Vagina (tissue), 2 donors: ENCODE measurements around the gene MERTK. TPM values are rescaled to one million over a fixed set of nuclear protein-coding genes. Genes with fewer than 3 reads are reported as not detected.
A peak's percentile ranks its signal among the peaks of the same experiment; 100 is the strongest.

Experiments
- DNase-seq, 2 donors: peaks; one replicate each; pipeline ENCODE4 v3.0.0-alpha.2; 2017; ENCODE audit errors: extremely low spot score in 2 of 2
- H3K27ac ChIP-seq: fragments of 200-600 bp; sonication (generic); one replicate; pipeline ENCODE4 v1.5.1; 2019
- H3K27me3 ChIP-seq: fragments of 200-600 bp; sonication (generic); one replicate; pipeline ENCODE4 v1.5.1; 2019
- H3K36me3 ChIP-seq, 2 donors: fragments of 200-600 bp; sonication (generic); one replicate each; pipeline ENCODE4 v1.5.1; 2017 to 2019
- H3K4me1 ChIP-seq: fragments of 200-600 bp; sonication (generic); one replicate; pipeline ENCODE4 v1.5.1; 2019
- H3K4me3 ChIP-seq, 2 donors: fragments of 200-600 bp; sonication (generic); 1 replicate in 1 of 2; 2 replicates in 1 of 2; pipeline ENCODE4 v1.5.1; 2016 to 2019
- H3K9me3 ChIP-seq: fragments of 200-600 bp; sonication (generic); one replicate; pipeline ENCODE4 v1.5.1; 2019
- POLR2A ChIP-seq, 2 donors: fragments of 450-650 bp; IDR thresholded peaks; one replicate each; pipeline ENCODE4 v1.6.1; 2017; ENCODE audit warnings: antibody characterized with exemption in 2 of 2, mild to moderate bottlenecking in 2 of 2, moderate library complexity in 2 of 2
- POLR2AphosphoS5 ChIP-seq, 2 donors: sonication (generic); formaldehyde crosslinking; IDR thresholded peaks; one replicate each; pipeline ENCODE4 v1.9.0; 2017; ENCODE audit warnings: antibody characterized with exemption in 2 of 2, mild to moderate bottlenecking in 2 of 2, low read depth in 1 of 2; ENCODE audit not compliant: insufficient read depth in 1 of 2
- intact Hi-C: fragments of 100-400 bp; cut with DNase I; formaldehyde crosslinking; loops from one replicate; pipeline ENCODE4 v1.15.1; 2023
- total RNA-seq: library from RNA; depleted of rRNA; stranded (reverse); fragments of >200 nt; gene quantifications from one replicate; pipeline ENCODE4 v1.2.3, GENCODE V29; 2016
- TF ChIP-seq, protein P1 (sequence below), 3 experiments: fragments of 450-650 bp in 2 of 3; fragments of 200-600 bp in 1 of 3; sonication (generic) in 1 of 3; IDR thresholded peaks; one replicate each; pipeline ENCODE4 v1.5.1; 2017 to 2019; ENCODE audit warnings: antibody characterized with exemption in 3 of 3, mild to moderate bottlenecking in 2 of 3, moderate library complexity in 2 of 3

MERTK gene
- total RNA-seq, 1 donor from 2014 or later = 15.7 TPM

DNA sequence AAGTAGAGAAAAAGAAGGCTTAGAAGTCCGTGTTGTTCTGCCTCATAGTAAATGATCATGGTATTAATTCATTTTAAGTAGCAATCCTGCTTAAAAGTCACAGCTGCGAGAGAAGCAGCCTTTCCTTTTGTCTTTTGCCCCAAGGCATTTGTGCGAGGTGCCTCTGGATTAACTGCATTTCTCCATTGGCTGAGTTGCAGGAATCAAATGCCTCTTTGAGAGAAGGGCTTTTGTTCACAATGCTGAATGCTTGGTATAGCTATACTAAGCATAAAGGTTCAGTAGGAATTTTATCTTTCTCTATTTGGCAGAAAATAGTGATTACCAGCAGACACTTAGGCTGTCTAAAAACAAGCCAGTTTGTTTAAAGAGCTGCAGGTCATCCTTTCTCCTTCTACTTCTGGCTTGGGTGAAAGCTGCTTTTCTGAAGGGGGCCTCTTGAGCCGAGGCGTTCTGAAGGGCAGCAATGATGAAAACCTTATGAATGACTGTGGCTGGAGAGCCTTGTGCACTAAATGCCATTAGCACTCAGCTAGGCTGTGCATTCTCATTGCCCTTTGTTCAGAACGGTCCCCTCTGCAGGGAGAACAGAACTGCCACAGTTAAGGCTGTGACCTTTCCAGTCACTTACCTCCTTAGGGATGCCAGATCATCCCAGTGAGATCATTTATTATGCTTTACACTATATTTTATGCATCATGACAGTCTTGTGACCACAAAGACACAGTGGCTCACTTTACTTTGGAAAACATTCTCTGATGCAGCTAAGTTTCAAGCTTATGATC lies 87.9 kb downstream of the MERTK start:
- TF ChIP-seq, protein P1, sequence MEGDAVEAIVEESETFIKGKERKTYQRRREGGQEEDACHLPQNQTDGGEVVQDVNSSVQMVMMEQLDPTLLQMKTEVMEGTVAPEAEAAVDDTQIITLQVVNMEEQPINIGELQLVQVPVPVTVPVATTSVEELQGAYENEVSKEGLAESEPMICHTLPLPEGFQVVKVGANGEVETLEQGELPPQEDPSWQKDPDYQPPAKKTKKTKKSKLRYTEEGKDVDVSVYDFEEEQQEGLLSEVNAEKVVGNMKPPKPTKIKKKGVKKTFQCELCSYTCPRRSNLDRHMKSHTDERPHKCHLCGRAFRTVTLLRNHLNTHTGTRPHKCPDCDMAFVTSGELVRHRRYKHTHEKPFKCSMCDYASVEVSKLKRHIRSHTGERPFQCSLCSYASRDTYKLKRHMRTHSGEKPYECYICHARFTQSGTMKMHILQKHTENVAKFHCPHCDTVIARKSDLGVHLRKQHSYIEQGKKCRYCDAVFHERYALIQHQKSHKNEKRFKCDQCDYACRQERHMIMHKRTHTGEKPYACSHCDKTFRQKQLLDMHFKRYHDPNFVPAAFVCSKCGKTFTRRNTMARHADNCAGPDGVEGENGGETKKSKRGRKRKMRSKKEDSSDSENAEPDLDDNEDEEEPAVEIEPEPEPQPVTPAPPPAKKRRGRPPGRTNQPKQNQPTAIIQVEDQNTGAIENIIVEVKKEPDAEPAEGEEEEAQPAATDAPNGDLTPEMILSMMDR (IDR thresholded peaks at IDR 0.05) = no peak
- TF ChIP-seq POLR2A (IDR thresholded peaks at IDR 0.05) (no peak), POLR2AphosphoS5 (IDR thresholded peaks at IDR 0.05; ENCODE audit: insufficient read depth in 1 of 2, low read depth in 1 of 2) (no peak)
- DNase-seq = no peak
- intact Hi-C loops = no loop called here
- peaks cover 6 to 21% of the 10 kb centered on the region in 2 donors for H3K36me3 ChIP-seq
- no peak overlapping the region for H3K27ac ChIP-seq
- no peak overlapping the region for H3K4me3 ChIP-seq
- peaks cover 6% of the 10 kb centered on the region for H3K4me1 ChIP-seq
- no peaks in the 10 kb centered on the region for H3K9me3 ChIP-seq
- no peaks in the 10 kb centered on the region for H3K27me3 ChIP-seq

DNA sequence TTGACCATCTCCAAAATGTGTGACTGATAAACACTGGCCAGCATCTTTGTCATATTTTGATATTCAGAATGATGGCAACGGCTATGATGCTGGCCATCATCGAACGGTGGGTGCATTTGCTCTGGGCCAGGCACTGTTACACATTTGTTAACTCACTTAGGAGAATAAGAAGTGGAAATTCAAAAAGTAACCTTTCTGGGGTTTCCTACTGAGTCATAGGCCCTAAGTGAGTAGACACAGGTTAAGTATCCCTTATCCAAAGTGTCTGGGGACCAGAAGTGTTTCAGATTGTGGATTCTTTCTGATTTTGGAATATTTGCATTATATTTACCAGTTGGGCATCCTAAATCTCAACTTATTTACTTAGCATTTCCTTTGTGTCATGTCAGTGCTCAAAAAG lies 92.0 kb downstream of the MERTK start:
- Histone ChIP-seq H3K9me3 (no peaks in the 10 kb centered on the region), H3K27me3 (no peaks in the 10 kb centered on the region), H3K36me3 (no peaks in the 10 kb centered on the region), H3K27ac (no peak overlapping the region), H3K4me3 (no peak overlapping the region), H3K4me1 (peaks cover 6% of the 10 kb centered on the region)
- intact Hi-C loops = no loop called here
- no peak for DNase-seq
- TF ChIP-seq, protein P1 (IDR thresholded peaks at IDR 0.05) = no peak
- no peak for TF ChIP-seq POLR2AphosphoS5 (IDR thresholded peaks at IDR 0.05; ENCODE audit: insufficient read depth in 1 of 2, low read depth in 1 of 2)
- TF ChIP-seq POLR2A (IDR thresholded peaks at IDR 0.05) = no peak

DNA sequence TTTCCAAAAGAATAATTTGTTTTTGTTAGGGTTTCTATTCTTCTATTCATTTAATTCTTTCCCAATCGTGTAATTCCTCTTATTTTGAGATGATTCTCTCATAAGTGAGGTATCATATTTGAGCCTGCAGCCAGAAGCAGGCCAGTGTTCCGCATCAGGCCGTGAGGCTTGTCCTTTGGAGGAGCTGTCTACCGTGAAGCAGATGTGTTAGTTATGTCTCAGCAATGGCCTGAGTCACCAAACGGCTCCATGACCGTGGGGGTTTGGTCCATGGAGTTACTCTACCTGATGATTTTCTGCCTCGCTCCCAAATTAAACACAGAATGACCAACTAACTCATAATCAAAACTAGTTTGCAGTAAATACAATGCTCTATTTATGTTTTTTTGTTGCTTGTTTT lies 92.4 kb downstream of the MERTK start:
- Histone ChIP-seq H3K36me3 (no peaks in the 10 kb centered on the region), H3K4me1 (peaks cover 4% of the 10 kb centered on the region), H3K27me3 (no peaks in the 10 kb centered on the region), H3K27ac (no peak overlapping the region), H3K4me3 (no peak overlapping the region), H3K9me3 (no peaks in the 10 kb centered on the region)
- no peak for TF ChIP-seq POLR2AphosphoS5 (IDR thresholded peaks at IDR 0.05; ENCODE audit: insufficient read depth in 1 of 2, low read depth in 1 of 2)
- TF ChIP-seq, protein P1 (IDR thresholded peaks at IDR 0.05) = no peak
- TF ChIP-seq POLR2A (IDR thresholded peaks at IDR 0.05) = no peak
- DNase-seq = peak in 1 of 2 donors; percentile 25
- intact Hi-C loops = no loop called here

DNA sequence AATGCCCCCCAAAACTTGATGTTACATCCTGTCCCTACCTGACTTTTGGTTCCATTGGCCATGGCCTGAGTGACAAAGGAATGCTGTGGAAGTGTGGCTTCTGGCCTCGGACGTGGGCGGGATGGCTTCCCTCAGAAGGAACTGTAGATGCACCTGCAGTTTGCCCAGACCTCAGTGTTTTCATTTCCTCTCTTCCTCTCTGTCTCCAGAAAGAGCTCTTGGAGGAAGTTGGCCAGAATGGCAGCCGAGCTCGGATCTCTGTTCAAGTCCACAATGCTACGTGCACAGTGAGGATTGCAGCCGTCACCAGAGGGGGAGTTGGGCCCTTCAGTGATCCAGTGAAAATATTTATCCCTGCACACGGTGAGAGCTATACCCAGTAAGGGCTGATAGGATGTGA lies 95.6 kb downstream of the MERTK start:
- Histone ChIP-seq H3K36me3 (peaks cover 0 to 10% of the 10 kb centered on the region in 2 donors), H3K27me3 (no peaks in the 10 kb centered on the region), H3K4me1 (no peaks in the 10 kb centered on the region), H3K9me3 (no peaks in the 10 kb centered on the region), H3K4me3 (no peak overlapping the region), H3K27ac (no peak overlapping the region)
- TF ChIP-seq POLR2AphosphoS5 (IDR thresholded peaks at IDR 0.05; ENCODE audit: insufficient read depth in 1 of 2, low read depth in 1 of 2) (no peak), POLR2A (IDR thresholded peaks at IDR 0.05) (no peak)
- TF ChIP-seq, protein P1 (IDR thresholded peaks at IDR 0.05) = no peak
- intact Hi-C loops = no loop called here
- no peak for DNase-seq

DNA sequence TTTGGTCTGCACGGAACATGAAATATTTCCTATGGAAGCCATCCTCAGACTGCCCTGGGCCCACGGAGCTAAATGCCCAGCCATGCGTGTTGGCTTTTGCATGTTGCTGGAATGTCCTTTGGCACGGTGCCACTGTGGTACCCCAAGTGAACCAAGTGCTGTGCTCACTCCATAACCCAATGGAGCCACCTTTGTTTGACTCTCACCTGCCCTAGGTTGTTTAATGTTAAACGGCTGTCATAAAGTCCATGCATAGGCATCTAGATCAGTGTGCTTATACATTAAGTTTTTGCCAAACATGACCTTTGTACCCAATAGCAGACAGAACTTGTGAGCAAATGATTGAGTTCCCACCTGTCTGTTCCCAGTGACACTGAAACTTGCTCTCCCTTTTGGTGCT lies 96.7 kb downstream of the MERTK start:
- no peaks in the 10 kb centered on the region for H3K4me1 ChIP-seq
- TF ChIP-seq, protein P1 (IDR thresholded peaks at IDR 0.05) = no peak
- TF ChIP-seq POLR2A (IDR thresholded peaks at IDR 0.05) = no peak
- no peak for TF ChIP-seq POLR2AphosphoS5 (IDR thresholded peaks at IDR 0.05; ENCODE audit: insufficient read depth in 1 of 2, low read depth in 1 of 2)
- H3K9me3 ChIP-seq = no peaks in the 10 kb centered on the region
- H3K27me3 ChIP-seq = no peaks in the 10 kb centered on the region
- peaks cover 0 to 10% of the 10 kb centered on the region in 2 donors for H3K36me3 ChIP-seq
- no peak for DNase-seq
- intact Hi-C loops = no loop called here
- no peak overlapping the region for H3K4me3 ChIP-seq
- no peak overlapping the region for H3K27ac ChIP-seq
